Adrenal gland (tissue), 5 donors: ENCODE results near the gene CSH2.

ENCODE experiments used
- CTCF ChIP-seq, 6 experiments: fragments of 450-650 bp in 4 of 6; fragments of 200-600 bp in 2 of 6; sonication (generic) in 1 of 6; IDR thresholded peaks; 1 replicate in 5 of 6; 2 replicates in 1 of 6; pipeline versions ENCODE4 v1.5.1 to v1.8.0; 2016 to 2021; ENCODE audit warnings: antibody characterized with exemption in 6 of 6, mild to moderate bottlenecking in 2 of 6, moderate library complexity in 1 of 6
- POLR2A ChIP-seq, 2 donors: fragments of 450-650 bp; IDR thresholded peaks; one replicate each; pipeline ENCODE4 v1.6.1; 2017; ENCODE audit warnings: antibody characterized with exemption in 2 of 2, mild to moderate bottlenecking in 2 of 2, moderate library complexity in 1 of 2
- donor health status: DM: no; HTN: no; CAD: no.

DNA sequence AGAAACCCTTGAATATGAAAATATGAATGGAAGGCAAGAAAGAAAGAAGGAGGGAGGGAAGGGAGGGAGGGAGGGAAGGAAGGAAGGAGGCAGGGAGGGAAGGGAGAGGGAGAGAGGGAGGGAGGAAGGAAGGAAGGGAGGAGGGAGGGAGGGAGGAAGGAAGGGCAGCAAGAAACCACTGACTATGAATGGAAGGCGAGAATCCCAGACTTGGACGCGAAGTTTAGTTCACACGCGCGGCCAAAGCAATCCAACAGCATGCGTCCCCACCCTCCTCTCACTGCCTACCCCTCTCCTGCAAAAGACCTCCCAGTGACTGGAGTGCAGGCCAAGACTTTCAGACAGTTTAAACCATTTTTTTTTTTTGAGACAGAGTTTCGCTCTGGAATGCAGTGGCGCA, 23.1 kb downstream of the CSH2 start:
- TF ChIP-seq CTCF (IDR thresholded peaks at IDR 0.05) (no peak), POLR2A (IDR thresholded peaks at IDR 0.05) (no peak)
